MM.1S (cell line): ENCODE data around the gene TMC2.
A peak's percentile ranks its signal among the peaks of the same experiment; 100 is the strongest.

Source experiments
- DNase-seq: peaks from one replicate; pipeline ENCODE4 v3.0.0-alpha.2; 2015
- H2AFZ ChIP-seq: fragments of 300-600 bp; sonication (generic); 2 replicates; pipeline ENCODE4 v1.6.0; 2016; ENCODE audit warnings: antibody characterized with exemption, low read length
- H3F3A ChIP-seq: fragments of 300-600 bp; sonication (generic); 2 replicates; pipeline ENCODE4 v1.6.1; 2016; ENCODE audit warnings: mild to moderate bottlenecking, antibody characterized with exemption, low read length, moderate library complexity, mixed read lengths; ENCODE audit not compliant: insufficient read depth
- H3K27ac ChIP-seq: fragments of 300-600 bp; sonication (generic); 2 replicates; pipeline ENCODE4 v1.5.1; 2016; ENCODE audit warnings: mild to moderate bottlenecking, low read length
- H3K27me3 ChIP-seq: fragments of 300-600 bp; sonication (generic); replicated peaks from 2 replicates; pipeline ENCODE4 v1.6.0; 2016; ENCODE audit warnings: low read length; ENCODE audit not compliant: insufficient read depth
- H3K36me3 ChIP-seq: fragments of 300-600 bp; sonication (generic); replicated peaks from 2 replicates; pipeline ENCODE4 v1.6.1; 2016; ENCODE audit warnings: mild to moderate bottlenecking, low read length, mixed read lengths; ENCODE audit not compliant: insufficient read depth
- H3K4me1 ChIP-seq: fragments of 300-600 bp; sonication (generic); 2 replicates; pipeline ENCODE4 v1.6.1; 2016; ENCODE audit warnings: low read length, mixed read lengths
- H3K4me2 ChIP-seq: fragments of 300-600 bp; sonication (generic); 2 replicates; pipeline ENCODE4 v1.6.0; 2016; ENCODE audit warnings: low read depth, low read length
- H3K4me3 ChIP-seq: fragments of 300-600 bp; sonication (generic); 2 replicates; pipeline ENCODE4 v1.5.1; 2016; ENCODE audit warnings: low read length, mixed read lengths
- H3K79me2 ChIP-seq: fragments of 300-600 bp; sonication (generic); 2 replicates; pipeline ENCODE4 v1.6.1; 2016; ENCODE audit warnings: mixed run types, low read length, mixed read lengths
- H3K9ac ChIP-seq: fragments of 300-600 bp; sonication (generic); 2 replicates; pipeline ENCODE4 v1.6.1; 2016; ENCODE audit warnings: low read length, mixed read lengths
- H3K9me2 ChIP-seq: fragments of 300-600 bp; sonication (generic); replicated peaks from 2 replicates; pipeline ENCODE4 v1.6.1; 2016; ENCODE audit warnings: mild to moderate bottlenecking, low read length, mixed read lengths; ENCODE audit not compliant: insufficient read depth
- H3K9me3 ChIP-seq: fragments of 300-600 bp; sonication (generic); replicated peaks from 2 replicates; pipeline ENCODE4 v1.6.1; 2016; ENCODE audit warnings: mild to moderate bottlenecking, low read length, mixed read lengths; ENCODE audit not compliant: insufficient read depth
- H4K20me1 ChIP-seq: fragments of 300-600 bp; sonication (generic); 2 replicates; pipeline ENCODE4 v1.6.1; 2016; ENCODE audit warnings: mild to moderate bottlenecking, low read length, moderate library complexity, mixed read lengths; ENCODE audit not compliant: insufficient read depth
- EZH2 ChIP-seq: fragments of 300-600 bp; sonication (generic); optimal IDR thresholded peaks from 2 replicates; pipeline ENCODE3; 2017; ENCODE audit warnings: low read depth, mild to moderate bottlenecking, antibody characterized with exemption, low read length, mixed read lengths
- EZH2phosphoT487 ChIP-seq: fragments of 300-600 bp; sonication (generic); IDR thresholded peaks from 2 replicates; pipeline ENCODE4 v1.6.1; 2018; ENCODE audit warnings: antibody characterized with exemption, low read length
- TF ChIP-seq, protein P1 (sequence below): fragments of 300-600 bp; sonication (generic); IDR thresholded peaks from 2 replicates; pipeline ENCODE4 v1.5.1; 2016; ENCODE audit warnings: antibody characterized with exemption, low read length, mixed read lengths

TMC2 gene

DNA sequence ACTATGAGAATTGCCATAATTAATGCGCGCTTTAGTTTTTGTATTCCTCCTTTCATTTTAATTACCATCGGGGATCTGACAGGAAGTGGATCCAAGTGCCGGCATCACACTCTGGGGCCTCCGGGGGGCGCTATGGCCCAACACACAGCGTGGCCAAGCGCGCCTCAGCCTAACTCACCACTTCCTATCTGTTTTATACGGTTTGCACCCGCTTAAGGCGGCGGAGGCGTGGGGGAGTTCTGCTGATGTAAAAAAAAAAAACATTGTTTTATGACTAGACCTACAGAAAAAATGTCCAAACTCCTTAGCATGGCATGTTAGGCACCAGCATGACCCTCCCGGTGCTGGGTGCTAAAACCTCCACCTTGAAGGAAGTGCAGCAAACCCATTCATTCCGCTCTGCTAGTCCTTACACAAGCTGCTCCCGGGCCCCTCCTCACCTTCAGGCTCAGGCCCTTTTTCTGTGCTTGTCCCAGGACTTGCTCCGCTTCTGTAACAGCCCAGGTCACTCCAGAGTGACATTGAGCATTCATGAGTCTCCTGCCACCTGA lies 151.7 kb downstream of the TMC2 start:
- no peaks in the 10 kb centered on the region; the same call in 1 of the 2 replicates for H3K4me1 ChIP-seq
- H2AFZ ChIP-seq: peak overlapping the region; percentile 62
- no peaks in the 10 kb centered on the region for H4K20me1 ChIP-seq
- H3K79me2 ChIP-seq: no peaks in the 10 kb centered on the region
- TF ChIP-seq, protein P1, sequence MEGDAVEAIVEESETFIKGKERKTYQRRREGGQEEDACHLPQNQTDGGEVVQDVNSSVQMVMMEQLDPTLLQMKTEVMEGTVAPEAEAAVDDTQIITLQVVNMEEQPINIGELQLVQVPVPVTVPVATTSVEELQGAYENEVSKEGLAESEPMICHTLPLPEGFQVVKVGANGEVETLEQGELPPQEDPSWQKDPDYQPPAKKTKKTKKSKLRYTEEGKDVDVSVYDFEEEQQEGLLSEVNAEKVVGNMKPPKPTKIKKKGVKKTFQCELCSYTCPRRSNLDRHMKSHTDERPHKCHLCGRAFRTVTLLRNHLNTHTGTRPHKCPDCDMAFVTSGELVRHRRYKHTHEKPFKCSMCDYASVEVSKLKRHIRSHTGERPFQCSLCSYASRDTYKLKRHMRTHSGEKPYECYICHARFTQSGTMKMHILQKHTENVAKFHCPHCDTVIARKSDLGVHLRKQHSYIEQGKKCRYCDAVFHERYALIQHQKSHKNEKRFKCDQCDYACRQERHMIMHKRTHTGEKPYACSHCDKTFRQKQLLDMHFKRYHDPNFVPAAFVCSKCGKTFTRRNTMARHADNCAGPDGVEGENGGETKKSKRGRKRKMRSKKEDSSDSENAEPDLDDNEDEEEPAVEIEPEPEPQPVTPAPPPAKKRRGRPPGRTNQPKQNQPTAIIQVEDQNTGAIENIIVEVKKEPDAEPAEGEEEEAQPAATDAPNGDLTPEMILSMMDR: peak; percentile 71
- no peak for TF ChIP-seq EZH2
- no peaks in the 10 kb centered on the region for H3K36me3 ChIP-seq
- no peak overlapping the region for H3K27ac ChIP-seq
- DNase-seq: peak; percentile 56
- peaks cover 10% of the 10 kb centered on the region for H3K27me3 ChIP-seq
- H3K4me3 ChIP-seq: peak overlapping the region; percentile 39; the same call in 1 of the 2 replicates
- peak overlapping the region; percentile 57 for H3K4me2 ChIP-seq
- peaks cover 7% of the 10 kb centered on the region; the same call in 1 of the 2 replicates for H3F3A ChIP-seq
- H3K9me3 ChIP-seq: no peaks in the 10 kb centered on the region
- H3K9ac ChIP-seq: no peak overlapping the region
- no peaks in the 10 kb centered on the region for H3K9me2 ChIP-seq

DNA sequence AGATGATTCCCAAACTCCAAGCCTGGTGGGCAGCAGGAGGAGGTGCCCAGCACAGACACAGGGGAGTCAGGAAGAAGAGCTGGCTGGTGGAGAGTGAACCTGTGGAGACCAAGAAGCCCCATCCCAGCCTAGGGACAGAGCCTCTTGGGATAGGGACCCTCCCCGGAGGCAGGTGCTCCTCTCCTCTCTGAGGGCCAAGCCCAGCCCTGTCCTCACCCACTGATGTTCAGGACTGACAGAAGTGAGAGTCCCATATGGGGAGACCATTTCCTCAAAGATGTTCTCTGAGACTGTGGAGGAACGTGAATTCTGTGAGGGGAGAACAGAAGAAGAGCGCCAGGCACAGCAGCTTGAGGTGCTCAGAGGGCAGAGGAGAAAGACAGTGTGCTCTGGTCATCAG lies 153.8 kb downstream of the TMC2 start:
- Histone ChIP-seq H3K27ac (no peak overlapping the region), H3K4me2 (no peak overlapping the region), H2AFZ (no peak overlapping the region), H3K4me1 (no peaks in the 10 kb centered on the region; the same call in 1 of the 2 replicates), H3K79me2 (no peaks in the 10 kb centered on the region), H3K9me2 (no peaks in the 10 kb centered on the region), H3F3A (peaks cover 7% of the 10 kb centered on the region; the same call in 1 of the 2 replicates), H3K9me3 (no peaks in the 10 kb centered on the region), H3K9ac (no peak overlapping the region), H4K20me1 (no peaks in the 10 kb centered on the region), H3K4me3 (no peak overlapping the region), H3K36me3 (no peaks in the 10 kb centered on the region), H3K27me3 (peaks cover 10% of the 10 kb centered on the region)
- TF ChIP-seq EZH2: no peak
- TF ChIP-seq, protein P1: no peak
- TF ChIP-seq EZH2phosphoT487: no peak
- no peak for DNase-seq

DNA sequence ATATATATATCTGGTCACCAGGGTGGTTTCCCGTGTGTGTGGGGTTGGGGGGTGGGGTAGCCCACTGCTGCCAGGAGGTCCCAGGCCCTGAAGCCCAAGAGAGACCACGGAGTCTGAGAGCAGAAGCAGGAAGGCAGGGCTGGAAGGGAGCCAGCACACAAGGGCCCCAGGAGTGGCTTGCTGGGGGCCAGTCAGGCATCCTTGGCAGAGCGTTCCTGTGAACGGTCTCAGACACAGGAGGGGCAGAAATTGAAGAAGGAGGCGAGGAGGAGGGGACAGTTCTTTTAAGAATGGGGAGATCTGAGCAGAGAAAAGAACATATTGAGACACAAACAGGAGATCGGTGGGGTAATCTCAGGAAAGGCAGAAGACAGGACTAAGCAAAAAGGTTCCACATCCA lies 154.3 kb downstream of the TMC2 start:
- no peak for DNase-seq
- H3K9ac ChIP-seq: no peak overlapping the region
- no peaks in the 10 kb centered on the region for H3K9me2 ChIP-seq
- peaks cover 10% of the 10 kb centered on the region for H3K27me3 ChIP-seq
- no peaks in the 10 kb centered on the region; the same call in 1 of the 2 replicates for H3K4me1 ChIP-seq
- no peaks in the 10 kb centered on the region for H4K20me1 ChIP-seq
- no peak overlapping the region for H3K4me3 ChIP-seq
- TF ChIP-seq, protein P1: no peak
- TF ChIP-seq EZH2phosphoT487: no peak
- TF ChIP-seq EZH2: no peak
- H3K79me2 ChIP-seq: no peaks in the 10 kb centered on the region
- no peak overlapping the region for H2AFZ ChIP-seq
- H3F3A ChIP-seq: peaks cover 7% of the 10 kb centered on the region; the same call in 1 of the 2 replicates
- H3K27ac ChIP-seq: no peak overlapping the region
- no peaks in the 10 kb centered on the region for H3K36me3 ChIP-seq
- H3K4me2 ChIP-seq: no peak overlapping the region
- H3K9me3 ChIP-seq: no peaks in the 10 kb centered on the region
